ENCODE results near the gene KARS1.

DNA sequence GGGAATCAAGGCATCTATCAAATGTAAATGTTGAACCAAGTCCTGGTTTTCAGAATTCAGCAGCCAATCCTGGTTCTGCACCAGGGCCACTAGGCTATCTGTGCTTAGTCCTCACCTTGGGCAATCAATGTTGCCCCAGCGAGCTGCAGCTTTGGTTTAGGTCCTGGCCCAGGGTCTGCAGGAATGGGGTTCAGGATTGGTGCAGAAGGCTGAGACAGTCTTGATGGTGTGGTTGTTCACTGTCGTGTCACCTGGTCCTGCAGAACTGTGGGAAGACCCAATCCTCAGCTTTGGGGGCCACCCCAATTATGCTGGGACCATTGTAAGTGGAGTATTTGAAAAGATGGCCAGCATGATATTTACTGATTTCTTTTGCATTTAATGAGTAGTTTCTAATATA is 10.7 kb upstream of the KARS1 start:
- no peak for TF ChIP-seq CTCF (conservative IDR thresholded peaks at IDR 0.05)
- TF ChIP-seq ZFX (IDR thresholded peaks at IDR 0.05): no peak
